ENCODE measurements around the gene ADAMTS17.
"Not testable (repeated sequence)": the region's sequence is repeated elsewhere in the genome, so short reads cannot be mapped to it uniquely, and the experiment has no call there.

Gene ADAMTS17

DNA sequence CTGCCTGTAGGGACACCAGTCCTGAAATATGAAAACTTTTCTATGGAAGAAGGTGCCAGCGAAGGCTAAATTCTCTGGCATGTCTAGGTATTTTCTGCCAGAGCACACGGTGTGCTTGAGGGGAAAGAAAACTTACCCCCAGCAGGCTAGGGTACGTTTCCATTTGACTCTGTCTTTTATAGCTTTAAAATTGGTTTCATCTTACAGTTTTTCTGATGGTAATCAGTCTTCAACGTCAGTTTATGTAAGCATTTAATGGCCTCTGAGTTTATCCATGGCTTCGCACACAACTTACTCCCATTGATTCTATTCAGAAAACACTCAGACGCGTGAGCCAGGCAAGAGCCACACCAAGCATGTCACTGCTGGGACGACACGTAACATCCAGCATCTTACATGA, 249.7 kb downstream of the ADAMTS17 start:
- Histone ChIP-seq H3K36me3 (ENCODE audit: insufficient read depth, low read length) (no peaks in the 10 kb centered on the region), H3K9me3 (replicated peaks; ENCODE audit: low read length) (no peaks in the 10 kb centered on the region), H3K4me1 (ENCODE audit: control insufficient read depth, insufficient read depth, low read length) (no peaks in the 10 kb centered on the region), H3K9ac (ENCODE audit: low read depth, low read length) (no peak overlapping the region), H3K4me2 (ENCODE audit: low read length) (no peak overlapping the region), H3K4me3 (ENCODE audit: low read length) (no peak overlapping the region), H3K27me3 (ENCODE audit: control insufficient read depth, insufficient read depth, low read length) (peaks cover 7% of the 10 kb centered on the region)

DNA sequence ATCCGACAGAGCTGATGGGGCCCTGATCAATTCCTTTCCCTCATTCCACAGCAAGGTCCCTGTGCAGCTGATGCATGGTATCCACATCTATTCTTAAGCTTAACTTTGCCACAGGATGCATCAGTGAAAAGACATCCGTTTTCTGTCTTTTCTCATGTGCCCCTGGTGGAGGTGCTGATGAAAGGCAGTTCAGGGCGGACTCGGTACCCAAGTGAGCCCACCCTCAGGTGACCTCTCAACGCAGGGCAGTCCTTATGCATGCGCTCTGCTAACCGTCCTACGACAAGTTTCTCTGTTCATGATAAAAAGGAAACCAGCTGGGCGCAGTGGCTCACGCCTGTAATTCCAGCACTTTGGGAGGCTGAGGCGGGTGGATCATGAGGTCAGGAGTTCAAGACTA, 251.4 kb downstream of the ADAMTS17 start:
- no peaks in the 10 kb centered on the region for H3K36me3 ChIP-seq (ENCODE audit: insufficient read depth, low read length)
- no peak overlapping the region for H3K4me2 ChIP-seq (ENCODE audit: low read length)
- H3K27me3 ChIP-seq (ENCODE audit: control insufficient read depth, insufficient read depth, low read length) = peaks cover 4% of the 10 kb centered on the region
- H3K4me3 ChIP-seq (ENCODE audit: low read length) = no peak overlapping the region
- no peaks in the 10 kb centered on the region for H3K9me3 ChIP-seq (replicated peaks; ENCODE audit: low read length)
- no peak overlapping the region for H3K9ac ChIP-seq (ENCODE audit: low read depth, low read length)
- no peaks in the 10 kb centered on the region for H3K4me1 ChIP-seq (ENCODE audit: control insufficient read depth, insufficient read depth, low read length)

DNA sequence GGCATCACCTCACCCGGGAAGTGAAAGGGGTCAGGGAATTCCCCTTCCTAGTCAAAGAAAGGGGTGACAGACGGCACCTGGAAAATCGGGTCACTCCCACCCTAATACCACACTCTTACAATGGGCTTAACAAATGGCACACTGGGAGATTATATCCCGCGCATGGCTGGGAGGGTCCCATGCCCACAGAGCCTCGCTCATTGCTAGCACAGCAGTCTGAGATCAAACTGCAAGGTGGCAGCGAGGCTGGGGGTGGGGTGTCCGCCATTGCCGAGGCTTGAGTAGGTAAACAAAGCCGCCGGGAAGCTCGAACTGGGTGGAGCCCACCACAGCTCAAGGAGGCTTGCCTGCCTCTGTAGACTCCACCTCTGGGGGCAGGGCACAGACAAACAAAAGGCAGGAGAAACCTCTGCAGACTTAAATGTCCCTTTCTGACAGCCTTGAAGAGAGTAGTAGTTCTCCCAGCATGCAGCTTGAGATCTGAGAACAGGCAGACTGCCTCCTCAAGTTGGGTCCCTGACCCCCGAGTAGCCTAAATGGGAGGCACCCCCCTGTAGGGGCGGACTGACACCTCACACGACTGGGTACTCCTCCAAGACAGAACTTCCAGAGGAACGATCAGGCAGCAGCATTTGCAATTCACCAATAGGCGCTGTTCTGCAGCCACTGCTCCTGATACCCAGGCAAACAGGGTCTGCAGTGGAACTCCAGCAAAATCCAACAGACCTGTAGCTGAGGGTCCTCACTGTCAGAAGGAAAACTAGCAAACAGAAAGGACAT, 257.5 kb downstream of the ADAMTS17 start:
- H3K4me3 ChIP-seq (ENCODE audit: low read length); H3K4me2 ChIP-seq (ENCODE audit: low read length); H3K9me3 ChIP-seq (replicated peaks; ENCODE audit: low read length); H3K27me3 ChIP-seq (ENCODE audit: control insufficient read depth, insufficient read depth, low read length); H3K4me1 ChIP-seq (ENCODE audit: control insufficient read depth, insufficient read depth, low read length); H3K9ac ChIP-seq (ENCODE audit: low read depth, low read length); H3K36me3 ChIP-seq (ENCODE audit: insufficient read depth, low read length): not testable (repeated sequence)

DNA sequence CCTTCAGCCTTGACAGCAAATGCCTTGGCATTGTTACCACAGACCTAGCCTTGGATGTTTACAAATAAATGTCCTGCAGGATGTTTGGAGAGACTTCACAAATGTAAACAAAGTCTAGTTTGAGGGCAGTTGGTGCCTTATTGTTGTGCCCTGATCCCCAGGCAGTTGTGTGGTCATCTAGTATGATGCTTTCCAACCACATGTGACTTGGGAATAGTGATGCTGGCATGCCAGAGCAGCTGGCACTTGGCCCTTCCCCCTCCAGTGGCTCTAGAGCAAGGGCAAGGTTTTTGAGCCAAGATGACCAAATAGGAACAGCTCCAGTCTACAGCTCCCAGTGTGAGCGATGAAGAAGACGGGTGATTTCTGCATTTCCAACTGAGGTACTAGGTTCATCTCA, 258.2 kb downstream of the ADAMTS17 start:
- Histone ChIP-seq H3K4me2 (ENCODE audit: low read length) (no peak overlapping the region), H3K4me3 (ENCODE audit: low read length) (no peak overlapping the region), H3K9ac (ENCODE audit: low read depth, low read length) (no peak overlapping the region), H3K4me1 (ENCODE audit: control insufficient read depth, insufficient read depth, low read length) (no peaks in the 10 kb centered on the region), H3K27me3 (ENCODE audit: control insufficient read depth, insufficient read depth, low read length) (no peaks in the 10 kb centered on the region), H3K9me3 (replicated peaks; ENCODE audit: low read length) (no peaks in the 10 kb centered on the region), H3K36me3 (ENCODE audit: insufficient read depth, low read length) (no peaks in the 10 kb centered on the region)

DNA sequence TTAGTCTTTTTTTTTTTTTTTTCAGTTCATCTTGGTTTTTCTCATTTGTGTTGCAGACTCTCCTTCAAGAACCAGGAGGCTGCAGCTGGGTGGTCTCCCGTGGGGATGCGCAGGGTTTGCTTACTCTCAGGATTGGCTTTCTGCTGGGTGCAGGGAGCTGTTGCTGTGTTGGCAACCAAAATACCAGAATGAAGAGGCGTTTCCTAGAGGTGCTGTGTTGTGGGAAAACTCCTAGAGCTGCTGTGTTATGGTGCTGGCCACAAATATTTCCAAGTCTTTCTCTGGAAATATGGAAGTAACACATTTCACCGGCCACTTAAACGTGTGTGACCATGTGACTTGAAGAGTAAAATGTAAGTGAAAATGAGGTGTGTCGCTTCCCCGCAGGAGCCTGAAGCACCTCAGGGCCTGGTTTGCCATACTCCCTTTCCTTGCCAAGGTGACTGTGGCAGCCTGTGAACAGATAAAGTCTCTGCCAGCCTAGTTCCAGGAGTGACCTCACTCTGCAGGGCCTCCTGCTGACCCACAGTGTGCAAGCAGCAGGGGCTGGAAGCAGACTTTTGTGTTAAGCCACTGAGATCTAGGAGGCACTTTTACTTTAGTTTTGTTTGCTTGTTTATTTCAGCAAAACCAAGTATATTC, 258.9 kb downstream of the ADAMTS17 start:
- no peak overlapping the region for H3K4me3 ChIP-seq (ENCODE audit: low read length)
- H3K4me2 ChIP-seq (ENCODE audit: low read length) = no peak overlapping the region
- H3K36me3 ChIP-seq (ENCODE audit: insufficient read depth, low read length) = no peaks in the 10 kb centered on the region
- no peaks in the 10 kb centered on the region for H3K27me3 ChIP-seq (ENCODE audit: control insufficient read depth, insufficient read depth, low read length)
- no peaks in the 10 kb centered on the region for H3K9me3 ChIP-seq (replicated peaks; ENCODE audit: low read length)
- no peaks in the 10 kb centered on the region for H3K4me1 ChIP-seq (ENCODE audit: control insufficient read depth, insufficient read depth, low read length)
- H3K9ac ChIP-seq (ENCODE audit: low read depth, low read length) = no peak overlapping the region

DNA sequence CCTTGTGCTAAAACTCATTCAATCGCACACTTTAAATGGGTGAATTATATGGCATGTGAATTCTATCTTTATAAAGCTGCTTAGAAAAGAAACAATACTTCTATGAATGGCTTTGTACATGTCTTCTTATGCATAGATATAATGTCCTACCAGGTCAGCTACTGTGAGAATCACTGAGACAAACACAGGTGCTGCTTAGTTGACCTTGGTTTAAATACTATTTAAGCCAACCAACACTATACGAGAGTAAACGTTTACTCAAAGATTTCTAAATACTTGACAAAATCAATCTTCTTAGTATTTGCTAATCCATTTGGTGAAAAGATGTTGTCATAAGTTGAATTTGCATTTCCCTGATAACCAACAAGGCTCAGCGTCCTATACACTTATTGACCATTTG, 260.3 kb downstream of the ADAMTS17 start:
- Histone ChIP-seq H3K36me3 (ENCODE audit: insufficient read depth, low read length) (no peaks in the 10 kb centered on the region), H3K4me1 (ENCODE audit: control insufficient read depth, insufficient read depth, low read length) (no peaks in the 10 kb centered on the region), H3K9me3 (replicated peaks; ENCODE audit: low read length) (no peaks in the 10 kb centered on the region), H3K4me3 (ENCODE audit: low read length) (no peak overlapping the region), H3K4me2 (ENCODE audit: low read length) (no peak overlapping the region), H3K9ac (ENCODE audit: low read depth, low read length) (no peak overlapping the region), H3K27me3 (ENCODE audit: control insufficient read depth, insufficient read depth, low read length) (no peaks in the 10 kb centered on the region)

DNA sequence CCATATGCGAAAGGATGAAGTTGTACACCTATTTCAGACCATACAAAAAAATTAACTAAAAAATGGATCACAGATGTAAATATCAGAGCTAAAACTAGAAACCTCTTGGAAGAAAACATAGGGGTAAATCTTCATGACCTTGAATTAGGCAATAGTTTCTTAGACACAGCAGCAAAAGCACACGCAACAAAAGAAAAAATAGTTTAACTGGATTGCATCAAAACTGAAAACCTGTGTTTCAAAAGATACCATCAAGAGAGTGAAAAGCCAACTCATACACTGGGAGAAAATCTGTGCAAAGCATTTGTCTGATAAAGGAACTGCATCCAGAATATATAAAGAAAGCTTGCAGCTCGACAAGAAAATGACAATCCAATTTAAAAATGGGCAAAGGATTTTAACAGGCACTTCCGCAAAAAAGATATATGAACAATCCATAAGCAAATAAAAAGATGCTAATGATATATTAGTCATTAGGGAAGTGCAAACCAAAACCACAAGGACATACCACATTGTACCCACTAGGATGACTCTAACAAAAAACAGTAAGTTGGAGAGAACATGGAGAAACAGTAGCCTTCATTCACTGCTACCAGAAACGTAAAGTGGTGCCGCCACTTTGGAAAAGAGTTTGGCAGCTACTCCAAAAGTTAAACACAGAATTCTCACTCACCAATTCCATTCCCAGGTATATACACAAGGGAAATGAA, 263.1 kb downstream of the ADAMTS17 start:
- Histone ChIP-seq H3K27me3 (ENCODE audit: control insufficient read depth, insufficient read depth, low read length) (no peaks in the 10 kb centered on the region), H3K4me3 (ENCODE audit: low read length) (no peak overlapping the region), H3K4me1 (ENCODE audit: control insufficient read depth, insufficient read depth, low read length) (no peaks in the 10 kb centered on the region), H3K36me3 (ENCODE audit: insufficient read depth, low read length) (no peaks in the 10 kb centered on the region), H3K9me3 (replicated peaks; ENCODE audit: low read length) (no peaks in the 10 kb centered on the region), H3K4me2 (ENCODE audit: low read length) (no peak overlapping the region), H3K9ac (ENCODE audit: low read depth, low read length) (no peak overlapping the region)

DNA sequence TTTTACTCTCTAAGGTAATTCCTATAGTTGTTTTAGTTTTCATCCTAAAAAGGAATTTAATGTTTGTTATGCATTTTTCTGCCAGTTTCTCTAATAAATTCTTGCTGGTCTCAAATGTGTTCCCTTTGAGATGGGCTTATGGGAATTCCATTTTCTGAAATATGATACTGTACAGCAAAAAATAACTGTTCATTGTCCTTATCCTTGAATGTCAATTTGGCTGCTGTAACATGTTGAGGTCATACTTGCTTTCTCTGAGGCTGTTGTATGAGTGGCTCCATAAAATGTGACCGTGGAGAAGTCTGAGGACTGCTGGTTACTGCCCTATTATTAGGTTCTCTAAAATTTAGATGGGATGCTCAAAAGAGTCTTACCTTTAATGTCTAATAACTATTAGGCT, 266.5 kb downstream of the ADAMTS17 start:
- H3K36me3 ChIP-seq (ENCODE audit: insufficient read depth, low read length) = no peaks in the 10 kb centered on the region
- no peaks in the 10 kb centered on the region for H3K27me3 ChIP-seq (ENCODE audit: control insufficient read depth, insufficient read depth, low read length)
- H3K9me3 ChIP-seq (replicated peaks; ENCODE audit: low read length) = no peaks in the 10 kb centered on the region
- H3K9ac ChIP-seq (ENCODE audit: low read depth, low read length) = no peak overlapping the region
- no peak overlapping the region for H3K4me2 ChIP-seq (ENCODE audit: low read length)
- H3K4me1 ChIP-seq (ENCODE audit: control insufficient read depth, insufficient read depth, low read length) = no peaks in the 10 kb centered on the region
- no peak overlapping the region for H3K4me3 ChIP-seq (ENCODE audit: low read length)

DNA sequence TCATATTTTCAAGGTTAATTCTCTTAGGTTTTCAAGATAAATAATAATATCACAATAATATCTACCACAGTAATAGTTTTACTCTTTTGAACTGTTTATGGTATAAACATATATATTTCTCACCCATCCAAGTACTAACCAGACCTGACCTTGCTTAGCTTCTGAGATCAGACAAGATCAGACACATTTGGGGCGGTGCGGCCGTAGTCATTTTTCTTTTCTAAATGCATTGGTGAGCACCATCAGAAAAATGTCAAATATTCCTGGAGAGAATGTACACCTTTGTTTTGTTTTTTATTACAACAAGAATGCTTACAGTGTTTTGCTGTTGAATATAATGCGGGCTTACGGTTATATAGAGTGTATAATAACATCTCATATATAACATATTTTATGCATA, 267.8 kb downstream of the ADAMTS17 start:
- H3K27me3 ChIP-seq (ENCODE audit: control insufficient read depth, insufficient read depth, low read length) = no peaks in the 10 kb centered on the region
- no peaks in the 10 kb centered on the region for H3K4me1 ChIP-seq (ENCODE audit: control insufficient read depth, insufficient read depth, low read length)
- no peak overlapping the region for H3K4me3 ChIP-seq (ENCODE audit: low read length)
- H3K4me2 ChIP-seq (ENCODE audit: low read length) = no peak overlapping the region
- H3K9ac ChIP-seq (ENCODE audit: low read depth, low read length) = no peak overlapping the region
- H3K9me3 ChIP-seq (replicated peaks; ENCODE audit: low read length) = no peaks in the 10 kb centered on the region
- no peaks in the 10 kb centered on the region for H3K36me3 ChIP-seq (ENCODE audit: insufficient read depth, low read length)

DNA sequence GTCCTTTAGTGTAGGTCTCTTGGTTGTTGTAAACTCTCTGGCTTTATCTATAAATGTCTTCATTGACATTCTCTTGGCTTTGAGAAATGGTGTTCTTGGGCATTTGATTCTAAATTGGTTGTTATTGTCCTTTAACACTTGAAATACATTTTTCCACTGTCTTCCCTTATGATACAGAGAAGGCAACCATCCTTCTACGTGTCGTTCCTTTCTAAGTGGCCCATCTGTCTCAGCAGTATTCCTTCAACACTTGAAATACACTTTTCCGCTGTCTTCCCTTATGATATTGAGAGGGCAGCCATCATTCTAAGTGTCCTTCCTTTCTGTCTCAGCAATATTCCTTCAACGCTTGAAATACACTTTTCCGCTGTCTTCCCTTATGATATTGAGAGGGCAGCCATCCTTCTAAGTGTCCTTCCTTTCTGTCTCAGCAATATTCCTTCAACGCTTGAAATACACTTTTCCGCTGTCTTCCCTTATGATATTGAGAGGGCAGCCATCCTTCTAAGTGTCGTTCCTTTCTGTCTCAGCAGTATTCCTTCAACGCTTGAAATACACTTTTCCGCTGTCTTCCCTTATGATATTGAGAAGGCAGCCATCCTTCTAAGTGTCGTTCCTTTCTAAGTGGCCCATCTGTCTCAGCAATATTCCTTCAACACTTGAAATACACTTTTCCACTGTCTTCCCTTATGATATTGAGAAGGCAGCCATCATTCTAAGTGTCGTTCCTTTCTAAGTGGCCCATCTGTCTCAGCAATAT, 275.1 kb downstream of the ADAMTS17 start:
- H3K36me3 ChIP-seq (ENCODE audit: insufficient read depth, low read length); H3K9me3 ChIP-seq (replicated peaks; ENCODE audit: low read length); H3K9ac ChIP-seq (ENCODE audit: low read depth, low read length); H3K4me1 ChIP-seq (ENCODE audit: control insufficient read depth, insufficient read depth, low read length); H3K4me3 ChIP-seq (ENCODE audit: low read length); H3K4me2 ChIP-seq (ENCODE audit: low read length); H3K27me3 ChIP-seq (ENCODE audit: control insufficient read depth, insufficient read depth, low read length): not testable (repeated sequence)

DNA sequence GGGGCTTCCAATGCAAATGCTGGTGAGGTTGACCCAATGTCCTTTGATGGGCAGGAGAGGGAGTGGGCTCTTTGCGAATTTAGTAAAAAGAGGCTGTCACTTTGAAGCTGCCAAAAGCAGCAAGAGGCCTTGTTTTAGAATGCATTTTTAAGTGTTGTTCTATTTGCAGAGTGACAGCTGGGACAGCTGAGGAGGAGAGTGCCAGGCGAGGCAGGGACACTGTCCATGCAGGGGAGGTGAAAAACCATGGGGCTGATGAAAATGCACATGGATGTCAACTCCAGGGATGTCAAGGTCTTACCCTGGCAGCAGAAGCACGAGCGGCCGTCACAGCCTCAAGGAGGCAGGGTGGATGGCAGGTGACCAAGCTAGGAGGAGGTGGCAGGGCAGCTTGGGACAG, 279.8 kb downstream of the ADAMTS17 start:
- Histone ChIP-seq H3K4me2 (ENCODE audit: low read length) (no peak overlapping the region), H3K9me3 (replicated peaks; ENCODE audit: low read length) (no peaks in the 10 kb centered on the region)

More for the DNA sequence above, 279.8 kb downstream of the ADAMTS17 start:
- Histone ChIP-seq H3K4me3 (ENCODE audit: low read length) (no peak overlapping the region), H3K9ac (ENCODE audit: low read depth, low read length) (no peak overlapping the region), H3K36me3 (ENCODE audit: insufficient read depth, low read length) (no peaks in the 10 kb centered on the region), H3K4me1 (ENCODE audit: control insufficient read depth, insufficient read depth, low read length) (peaks cover 10% of the 10 kb centered on the region), H3K27me3 (ENCODE audit: control insufficient read depth, insufficient read depth, low read length) (no peaks in the 10 kb centered on the region)

Measured in skeletal muscle satellite cell (primary cell).